Measurements from ENCODE around the gene ARL8B.

DNA sequence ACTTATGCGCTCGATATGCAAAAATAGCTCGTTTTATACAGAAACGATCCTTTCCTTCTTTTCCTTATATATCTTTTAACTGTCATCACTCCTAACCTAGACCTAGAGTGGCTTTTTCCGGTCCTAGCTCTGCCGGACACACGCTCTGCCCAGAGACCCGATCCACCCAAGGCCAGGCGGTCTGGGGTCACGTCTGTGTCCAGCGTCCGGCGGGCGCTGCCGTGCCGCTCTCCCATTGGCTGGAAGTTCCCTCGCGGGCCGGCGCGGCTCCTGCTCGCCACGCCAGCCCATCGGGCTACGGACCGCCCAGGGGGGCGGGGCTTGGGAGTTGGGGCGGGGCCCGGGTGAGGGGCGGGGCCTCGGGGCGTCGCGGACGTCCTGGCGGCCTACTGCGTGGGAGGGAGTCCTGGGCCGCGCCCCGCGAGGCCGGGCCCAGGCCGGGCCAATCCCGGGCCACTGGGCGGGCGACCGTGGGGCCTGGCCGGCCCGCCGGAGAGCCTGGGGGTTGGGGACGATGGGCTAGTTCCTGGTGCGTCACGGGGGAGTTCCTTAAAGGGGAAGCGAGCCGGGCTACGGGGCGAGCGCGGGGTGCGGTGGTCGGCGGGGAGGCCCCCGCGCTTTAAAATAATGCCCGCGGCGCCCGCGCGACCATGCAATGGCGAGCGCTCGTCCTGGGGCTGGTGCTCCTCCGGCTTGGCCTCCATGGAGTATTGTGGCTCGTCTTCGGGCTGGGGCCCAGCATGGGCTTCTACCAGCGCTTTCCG lies 65.2 kb downstream of the ARL8B start, which contains the start of gene EDEM1:
- TF ChIP-seq, protein P1, sequence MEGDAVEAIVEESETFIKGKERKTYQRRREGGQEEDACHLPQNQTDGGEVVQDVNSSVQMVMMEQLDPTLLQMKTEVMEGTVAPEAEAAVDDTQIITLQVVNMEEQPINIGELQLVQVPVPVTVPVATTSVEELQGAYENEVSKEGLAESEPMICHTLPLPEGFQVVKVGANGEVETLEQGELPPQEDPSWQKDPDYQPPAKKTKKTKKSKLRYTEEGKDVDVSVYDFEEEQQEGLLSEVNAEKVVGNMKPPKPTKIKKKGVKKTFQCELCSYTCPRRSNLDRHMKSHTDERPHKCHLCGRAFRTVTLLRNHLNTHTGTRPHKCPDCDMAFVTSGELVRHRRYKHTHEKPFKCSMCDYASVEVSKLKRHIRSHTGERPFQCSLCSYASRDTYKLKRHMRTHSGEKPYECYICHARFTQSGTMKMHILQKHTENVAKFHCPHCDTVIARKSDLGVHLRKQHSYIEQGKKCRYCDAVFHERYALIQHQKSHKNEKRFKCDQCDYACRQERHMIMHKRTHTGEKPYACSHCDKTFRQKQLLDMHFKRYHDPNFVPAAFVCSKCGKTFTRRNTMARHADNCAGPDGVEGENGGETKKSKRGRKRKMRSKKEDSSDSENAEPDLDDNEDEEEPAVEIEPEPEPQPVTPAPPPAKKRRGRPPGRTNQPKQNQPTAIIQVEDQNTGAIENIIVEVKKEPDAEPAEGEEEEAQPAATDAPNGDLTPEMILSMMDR (IDR thresholded peaks at IDR 0.05), result no peak
- peak; percentile 8 for TF ChIP-seq EZH2 (IDR thresholded peaks at IDR 0.05)
